Measurements from ENCODE around the gene FNBP1L.

Gene FNBP1L

GRCh38 chr1:93603601-93604000 is 155.7 kb downstream of the FNBP1L start:
- no peak overlapping the region for H3K4me3 ChIP-seq (ENCODE audit: low read length)
- TF ChIP-seq CTCF (IDR thresholded peaks at IDR 0.05; ENCODE audit: insufficient read depth, low read depth, low read length, missing control alignments), result no peak
- no peak for DNase-seq (ENCODE audit: low read depth)
